Urinary bladder (tissue), 4 donors: ENCODE results near the gene MOV10L1. TPM values are rescaled to one million over a fixed set of nuclear protein-coding genes. Genes with fewer than 3 reads are reported as not detected.
"Not testable (repeated sequence)": the region's sequence is repeated elsewhere in the genome, so short reads cannot be mapped to it uniquely, and the experiment has no call there.

ENCODE experiments used
- DNase-seq: peaks from one replicate; pipeline ENCODE4 v3.0.0-alpha.2; 2015; ENCODE audit errors: extremely low spot score
- H3K27ac ChIP-seq: one replicate; pipeline ENCODE4 v1.5.1; 2013; ENCODE audit warnings: low read depth, mild to moderate bottlenecking, moderate library complexity
- H3K36me3 ChIP-seq: one replicate; pipeline ENCODE4 v1.6.1; 2013; ENCODE audit warnings: mild to moderate bottlenecking, moderate library complexity; ENCODE audit not compliant: insufficient read depth
- H3K4me1 ChIP-seq: one replicate; pipeline ENCODE4 v1.6.1; 2013; ENCODE audit warnings: mild to moderate bottlenecking, moderate library complexity; ENCODE audit not compliant: insufficient read depth
- H3K4me3 ChIP-seq: one replicate; pipeline ENCODE4 v1.5.1; 2013; ENCODE audit warnings: low read depth, low read length
- WGBS: extraction: QIAGEN DNeasy Blood & Tissue Kit; methylation state at CpG from one replicate; pipeline ENCODE4 v1.1.7; 2013; 5-methylcytosine and 5-hydroxymethylcytosine counted together
- polyA plus RNA-seq: library from polyadenylated mRNA; stranded (reverse); fragments of 200-250 nt; gene quantifications from one replicate; pipeline ENCODE4 v1.2.3, GENCODE V29; 2013
- total RNA-seq: library from RNA; depleted of rRNA; stranded (reverse); fragments of >200 nt; gene quantifications from one replicate; pipeline ENCODE4 v1.2.3, GENCODE V29; 2014
- donor health status: healthy with polysubstance abuse.
- donor health status: healthy.

The MOV10L1 gene
- total and polyA plus RNA-seq, 2 donors: 0.33 to 9.7 TPM

DNA sequence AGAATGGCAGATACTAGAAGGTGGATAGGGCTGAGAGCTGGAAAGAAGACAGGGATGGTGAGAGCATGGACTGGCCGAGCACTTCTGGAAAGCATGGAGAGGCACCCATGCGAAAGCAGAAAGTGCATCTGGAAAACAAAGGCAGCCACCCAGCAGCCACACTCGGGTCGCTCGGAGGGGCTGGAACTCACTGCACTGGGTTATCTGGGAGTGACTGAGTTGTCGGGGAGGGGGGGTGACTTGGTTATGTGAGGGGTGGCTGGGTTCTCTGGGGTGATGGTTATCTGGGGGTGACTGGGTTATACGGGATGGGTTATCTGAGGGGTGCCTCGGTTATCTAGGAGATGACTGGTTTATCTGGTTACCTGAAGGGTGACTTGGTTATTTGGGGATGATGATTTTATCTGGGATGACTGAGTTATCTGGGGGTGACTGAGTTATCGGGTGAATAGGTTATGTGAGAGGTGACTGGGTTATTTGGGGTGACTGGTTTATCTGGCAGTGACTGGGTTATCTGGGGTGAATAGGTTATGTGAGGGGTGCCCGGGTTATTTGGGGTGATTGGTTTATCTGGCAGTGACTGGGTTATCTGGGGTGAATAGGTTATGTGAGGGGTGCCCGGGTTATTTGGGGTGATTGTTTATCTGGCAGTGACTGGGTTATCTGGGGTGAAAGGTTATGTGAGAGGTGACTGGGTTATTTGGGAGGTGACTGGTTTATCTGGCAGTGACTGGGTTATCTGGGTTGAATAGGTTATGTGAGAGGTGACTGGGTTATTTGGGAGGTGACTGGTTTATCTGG is 78.1 kb downstream of the MOV10L1 start:
- Histone ChIP-seq H3K4me3 (no peak overlapping the region), H3K36me3 (no peaks in the 10 kb centered on the region), H3K27ac (no peak overlapping the region), H3K4me1 (no peaks in the 10 kb centered on the region)
- no peak for DNase-seq
- WGBS: 50% methylated on average over 11 of the region's 11 CpGs

DNA sequence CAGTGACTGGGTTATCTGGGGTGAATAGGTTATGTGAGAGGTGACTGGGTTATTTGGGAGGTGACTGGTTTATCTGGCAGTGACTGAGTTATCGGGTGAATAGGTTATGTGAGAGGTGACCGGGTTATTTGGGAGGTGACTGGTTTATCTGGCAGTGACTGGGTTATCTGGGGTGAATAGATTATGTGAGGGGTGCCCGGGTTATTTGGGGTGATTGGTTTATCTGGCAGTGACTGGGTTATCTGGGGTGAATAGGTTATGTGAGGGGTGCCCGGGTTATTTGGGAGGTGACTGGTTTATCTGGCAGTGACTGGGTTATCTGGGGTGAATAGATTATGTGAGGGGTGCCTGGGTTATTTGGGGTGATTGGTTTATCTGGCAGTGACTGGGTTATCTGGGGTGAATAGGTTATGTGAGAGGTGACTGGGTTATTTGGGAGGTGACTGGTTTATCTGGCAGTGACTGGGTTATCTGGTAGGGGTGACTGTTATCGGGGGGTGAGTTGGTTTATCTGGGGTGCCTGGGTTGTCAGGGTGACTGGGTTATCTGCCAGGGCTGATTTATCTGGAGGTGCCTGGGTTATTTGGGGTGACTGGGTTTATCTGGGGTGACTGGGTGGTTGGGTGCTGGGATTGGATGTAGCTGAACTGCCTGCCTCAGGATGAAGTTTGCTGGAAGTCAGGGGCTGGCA is 78.8 kb downstream of the MOV10L1 start:
- not testable (repeated sequence) for H3K36me3 ChIP-seq, DNase-seq, H3K4me3 ChIP-seq, H3K27ac ChIP-seq, H3K4me1 ChIP-seq
- WGBS: 77% methylated on average over 5 of the region's 5 CpGs

DNA sequence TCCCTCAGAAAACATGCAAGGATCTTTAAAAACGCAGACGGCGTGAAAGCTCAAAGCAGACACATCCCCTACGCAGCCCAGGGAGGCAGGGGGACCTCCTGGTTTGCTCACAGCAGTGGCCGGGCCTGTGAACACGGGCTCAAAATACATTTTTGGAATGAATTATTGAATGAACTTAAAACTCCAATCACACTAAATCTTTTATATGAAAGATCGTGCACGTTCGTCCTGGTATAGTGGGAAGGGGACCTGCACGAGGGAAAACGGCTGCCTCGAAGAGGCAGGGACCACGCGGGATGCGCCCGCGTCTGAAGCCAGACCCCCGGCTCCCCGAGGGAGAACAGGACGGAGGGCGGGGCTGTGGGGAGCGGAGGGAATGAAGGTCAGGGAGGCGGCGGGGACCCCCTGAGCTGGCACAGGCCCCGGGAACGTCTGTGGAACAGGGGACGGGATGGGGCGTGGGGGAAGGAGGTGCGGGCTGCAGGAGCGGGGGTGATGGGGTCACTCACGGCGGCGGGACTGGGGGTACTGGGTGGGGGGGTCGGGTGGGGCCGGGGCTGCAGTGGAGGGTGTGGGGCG is 79.5 kb downstream of the MOV10L1 start:
- Histone ChIP-seq H3K4me3 (peak overlapping the region; percentile 65), H3K36me3 (no peaks in the 10 kb centered on the region), H3K27ac (no peak overlapping the region), H3K4me1 (no peaks in the 10 kb centered on the region)
- DNase-seq: no peak
- 16% methylated on average over 36 of the region's 36 CpGs for WGBS

DNA sequence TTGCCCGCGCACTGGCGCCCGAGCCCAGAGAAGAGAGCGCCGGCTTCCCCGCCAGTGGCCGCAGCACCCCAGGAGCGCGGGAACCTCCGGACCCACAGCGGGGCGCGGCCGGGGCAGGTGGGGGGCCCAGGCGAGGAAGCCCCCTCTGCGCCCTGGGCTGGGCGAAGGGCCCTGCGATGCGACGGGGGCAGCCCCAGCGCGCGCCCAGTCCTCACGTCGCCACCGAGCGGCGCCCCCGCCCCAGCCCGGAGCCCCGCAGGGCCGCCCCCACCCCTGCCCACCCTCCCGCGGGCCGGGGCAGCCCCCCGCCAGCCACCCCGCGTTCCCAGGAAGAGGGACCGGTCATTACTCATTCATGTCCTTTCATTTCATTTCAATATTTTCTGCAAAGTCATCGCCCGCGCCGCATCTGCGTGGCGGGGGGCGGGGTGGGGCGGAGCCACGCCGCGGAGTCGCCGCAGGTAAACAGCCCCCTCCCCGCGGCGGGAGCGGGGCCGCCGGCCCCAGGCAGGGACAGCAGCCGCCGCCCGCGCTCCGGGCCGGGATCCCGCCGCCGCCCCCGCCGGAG is 80.1 kb downstream of the MOV10L1 start:
- H3K27ac ChIP-seq: no peak overlapping the region
- H3K36me3 ChIP-seq: no peaks in the 10 kb centered on the region
- H3K4me1 ChIP-seq: no peaks in the 10 kb centered on the region
- DNase-seq: no peak
- peak overlapping the region; percentile 65 for H3K4me3 ChIP-seq
- 1% methylated on average over 70 of the region's 70 CpGs for WGBS

DNA sequence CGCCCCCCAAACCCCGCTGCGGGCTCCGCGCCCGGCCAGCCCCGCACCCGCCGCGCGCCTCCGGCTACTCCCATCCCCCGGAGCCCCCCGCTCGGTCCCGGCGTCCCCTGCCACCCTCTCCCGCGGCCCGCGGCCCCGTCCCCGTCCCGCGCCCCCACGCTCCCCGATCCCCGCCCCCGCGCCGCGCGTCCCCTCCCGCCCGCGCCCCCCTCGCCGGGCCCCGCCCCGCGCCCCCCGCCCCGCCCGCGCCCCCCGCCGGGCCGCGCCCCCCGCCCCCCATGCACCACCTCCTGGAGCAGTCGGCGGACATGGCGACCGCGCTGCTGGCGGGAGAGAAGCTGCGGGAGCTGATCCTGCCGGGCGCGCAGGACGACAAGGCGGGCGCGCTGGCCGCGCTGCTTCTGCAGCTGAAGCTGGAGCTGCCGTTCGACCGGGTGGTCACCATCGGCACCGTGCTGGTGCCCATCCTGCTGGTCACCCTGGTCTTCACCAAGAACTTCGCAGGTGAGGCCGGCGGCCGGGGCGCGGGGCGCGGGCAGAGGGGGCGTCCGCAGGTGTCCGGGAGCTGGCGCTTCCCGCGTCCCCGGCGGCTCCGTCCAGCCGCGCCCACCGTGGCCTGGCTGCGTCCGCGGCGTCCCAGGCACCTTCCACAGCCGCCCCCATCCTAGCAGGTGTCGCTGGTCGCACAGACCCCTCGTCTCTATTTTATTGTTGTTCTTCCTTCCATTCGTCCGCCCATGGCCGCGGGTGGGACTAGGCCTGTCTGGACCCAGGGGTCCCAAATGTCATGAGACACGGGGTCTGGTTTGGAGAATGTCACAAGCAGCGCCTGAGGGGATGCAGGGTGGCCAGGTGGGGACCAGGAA is 80.9 kb downstream of the MOV10L1 start, which contains the start of gene PANX2:
Gene PANX2, plus strand, starts transcription at position 279 of the 866 bp plus-strand sequence. Its CDS starts 0 bp downstream, at position 279.
- 9% methylated on average over 96 of the region's 105 CpGs for WGBS
- Histone ChIP-seq H3K4me1 (no peaks in the 10 kb centered on the region), H3K36me3 (no peaks in the 10 kb centered on the region), H3K27ac (no peak within 1 kb of the TSS), H3K4me3 (peak within 1 kb of the TSS; percentile 65)
- no peak for DNase-seq

DNA sequence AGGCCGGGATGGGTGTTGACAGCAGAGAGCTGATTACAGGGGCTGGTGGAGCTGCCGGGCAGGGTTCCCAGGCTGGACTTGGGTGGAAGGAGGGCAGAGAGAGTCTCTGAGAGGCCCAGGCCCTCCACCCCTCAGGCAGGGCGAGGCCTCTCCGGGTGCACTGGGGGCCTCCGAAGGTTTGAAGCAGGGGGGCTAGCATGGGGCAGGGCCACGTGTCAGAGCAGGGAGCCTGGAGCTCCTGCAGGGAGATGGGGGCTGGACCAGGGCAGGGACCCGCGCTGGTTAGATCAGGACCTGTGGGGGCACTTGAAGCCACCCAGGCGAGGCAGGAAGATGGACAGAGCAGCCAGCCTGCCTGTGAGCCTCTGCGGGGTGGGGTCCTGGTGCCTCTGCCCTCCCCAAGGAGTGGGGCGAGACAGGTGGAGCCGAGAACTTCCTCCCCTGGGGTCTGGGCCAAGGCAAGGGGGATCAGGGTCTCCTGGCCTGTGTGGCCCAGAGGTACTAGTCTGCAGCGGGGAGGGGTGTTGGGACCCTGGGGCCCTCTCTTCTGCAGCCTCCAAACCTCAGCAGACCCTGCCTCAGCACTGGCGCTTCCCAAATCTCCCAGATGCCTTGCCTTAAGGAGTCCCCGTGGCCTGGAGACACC is 81.6 kb downstream of the MOV10L1 start:
- 68% methylated on average over 15 of the region's 15 CpGs for WGBS
- no peak for DNase-seq
- H3K4me1 ChIP-seq: no peaks in the 10 kb centered on the region
- no peak overlapping the region for H3K4me3 ChIP-seq
- H3K27ac ChIP-seq: no peak overlapping the region
- no peaks in the 10 kb centered on the region for H3K36me3 ChIP-seq

DNA sequence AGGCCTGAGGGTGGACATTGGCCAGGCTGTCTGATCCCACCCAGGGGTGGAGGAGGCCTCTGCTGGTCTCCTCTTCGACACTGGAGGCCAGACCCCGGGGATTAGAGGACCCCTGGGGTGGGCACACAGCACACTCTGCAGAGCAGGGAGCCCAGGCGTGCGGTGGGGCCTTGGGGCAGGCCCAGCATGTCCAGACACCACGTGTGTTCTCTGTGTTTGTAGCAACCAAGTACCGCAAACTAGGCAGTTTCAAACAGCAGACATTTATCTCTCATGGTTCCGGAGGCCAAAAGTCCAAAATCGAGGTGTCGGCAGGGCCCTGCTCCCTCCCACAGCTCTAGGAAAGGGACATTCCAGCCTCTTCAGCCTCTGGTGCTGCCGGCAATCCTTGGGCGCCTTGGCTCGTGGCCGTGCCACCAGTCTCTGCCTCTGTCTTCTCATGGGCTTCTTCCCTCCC is 82.2 kb downstream of the MOV10L1 start:
- Histone ChIP-seq H3K4me1 (no peaks in the 10 kb centered on the region), H3K4me3 (no peak overlapping the region), H3K36me3 (no peaks in the 10 kb centered on the region), H3K27ac (no peak overlapping the region)
- no peak for DNase-seq
- WGBS: 73% methylated on average over 13 of the region's 13 CpGs

DNA sequence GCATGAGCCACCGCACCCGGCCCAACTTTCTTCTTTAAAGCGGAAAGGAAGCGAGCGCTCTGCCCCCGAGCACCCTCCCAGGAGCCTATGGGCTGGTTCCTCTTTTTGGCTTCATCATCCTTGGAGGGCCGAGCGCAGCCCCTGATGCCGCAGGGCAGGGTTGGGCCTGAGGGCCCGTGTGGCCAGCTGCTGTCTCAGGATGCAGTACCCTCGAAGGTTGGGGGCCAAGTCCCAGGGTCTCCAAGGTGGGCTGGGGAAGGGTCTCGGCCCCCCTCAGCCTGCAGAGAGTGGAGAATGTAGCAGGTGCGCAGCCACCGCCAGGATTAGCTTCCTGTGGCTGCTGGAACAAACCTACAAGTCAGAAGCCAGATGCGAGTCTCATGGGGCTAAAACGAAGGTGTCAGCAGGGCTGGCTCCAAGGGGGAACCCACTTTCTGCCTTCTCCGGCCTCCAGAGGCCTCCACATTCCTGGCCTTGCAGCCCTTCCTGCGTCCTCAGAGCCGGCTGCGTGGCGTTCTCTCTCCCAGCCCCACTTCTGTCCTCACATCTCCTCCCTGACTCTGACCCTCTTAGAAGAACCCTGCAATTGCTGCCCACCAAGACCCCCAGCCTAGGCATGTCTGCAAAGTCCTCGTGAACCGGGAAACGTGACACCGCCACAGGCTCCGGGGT is 83.6 kb downstream of the MOV10L1 start:
- Histone ChIP-seq H3K4me1 (no peaks in the 10 kb centered on the region), H3K27ac (no peak overlapping the region), H3K36me3 (no peaks in the 10 kb centered on the region), H3K4me3 (no peak overlapping the region)
- 84% methylated on average over 26 of the region's 26 CpGs for WGBS
- DNase-seq: no peak

DNA sequence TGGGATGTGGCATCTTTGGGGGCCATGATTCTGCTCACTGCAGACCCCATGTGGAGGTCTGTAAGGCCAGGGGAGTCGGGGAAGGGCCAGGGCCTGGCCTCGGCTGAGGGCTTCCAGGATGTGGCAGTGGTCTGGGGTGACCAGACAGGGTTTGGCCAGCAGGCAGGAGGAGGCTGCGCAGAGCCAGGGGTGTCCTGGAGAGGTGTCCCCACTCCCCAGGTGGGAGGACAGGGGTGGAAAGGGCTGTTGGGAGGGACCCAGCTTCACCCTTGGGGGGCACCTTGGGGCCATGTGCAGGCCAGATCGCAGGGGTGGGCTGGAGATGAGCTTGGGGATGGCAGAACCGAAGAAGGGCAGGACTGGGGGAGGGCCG is 84.2 kb downstream of the MOV10L1 start:
- Histone ChIP-seq H3K4me3 (no peak overlapping the region), H3K36me3 (no peaks in the 10 kb centered on the region), H3K27ac (no peak overlapping the region), H3K4me1 (no peaks in the 10 kb centered on the region)
- 93% methylated on average over 6 of the region's 6 CpGs for WGBS
- no peak for DNase-seq

DNA sequence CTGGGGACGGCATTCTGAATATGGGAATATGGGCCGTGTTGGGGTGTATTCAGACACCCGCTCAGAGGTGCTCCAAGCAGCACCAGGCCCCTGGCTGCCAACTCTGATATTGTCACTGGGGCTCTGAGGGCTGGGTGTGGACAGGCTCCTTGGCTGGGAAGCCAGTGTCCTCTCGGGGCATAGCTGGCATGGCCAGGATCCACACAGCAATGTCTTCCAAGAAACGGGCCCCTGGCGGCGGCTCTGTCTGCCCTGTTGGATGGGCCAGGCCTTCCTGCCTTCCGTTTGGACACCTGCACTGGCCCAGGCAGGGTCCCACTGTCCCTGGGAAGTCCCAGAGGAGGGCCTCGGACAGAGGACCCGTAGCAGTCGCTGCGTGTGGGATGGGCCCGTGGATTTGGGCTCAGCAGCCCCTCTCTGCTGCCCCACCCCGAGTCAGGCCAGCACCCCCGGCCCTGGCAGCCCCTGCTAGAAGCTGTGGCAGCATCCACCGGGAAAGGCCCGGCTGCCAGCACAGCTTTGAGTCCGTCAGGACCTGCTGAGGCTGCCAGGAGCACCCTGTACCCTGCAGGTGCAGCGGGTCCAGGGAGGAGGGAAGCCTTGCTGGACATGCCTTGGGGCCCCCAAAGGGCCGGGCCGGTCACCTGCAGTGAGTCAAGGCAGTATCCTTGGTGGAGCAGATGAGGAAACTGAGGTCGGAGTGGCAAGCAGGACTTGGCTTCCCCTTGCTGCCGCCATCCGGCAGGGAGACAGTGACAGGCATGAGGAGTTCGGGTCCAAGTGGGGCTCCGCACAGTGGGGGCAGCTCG is 84.8 kb downstream of the MOV10L1 start:
- 87% methylated on average over 27 of the region's 27 CpGs for WGBS
- Histone ChIP-seq H3K36me3 (no peaks in the 10 kb centered on the region), H3K4me1 (no peaks in the 10 kb centered on the region), H3K4me3 (no peak overlapping the region), H3K27ac (no peak overlapping the region)
- DNase-seq: no peak

DNA sequence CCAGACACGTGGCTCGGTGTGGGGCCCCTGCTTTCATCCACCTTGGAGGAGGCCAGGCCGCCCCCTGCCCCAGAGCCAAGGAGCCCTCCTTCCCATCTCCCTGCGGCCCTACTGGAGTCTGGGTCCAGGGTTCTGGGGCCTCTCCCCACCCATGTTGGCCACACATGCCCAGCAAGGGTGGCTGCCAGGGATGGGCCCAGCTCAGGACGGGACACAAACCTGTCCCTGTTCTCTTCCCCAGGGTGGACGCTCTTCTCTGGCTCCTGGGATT is 85.3 kb downstream of the MOV10L1 start:
- Histone ChIP-seq H3K4me3 (no peak overlapping the region), H3K27ac (no peak overlapping the region), H3K36me3 (no peaks in the 10 kb centered on the region), H3K4me1 (no peaks in the 10 kb centered on the region)
- no peak for DNase-seq
- 93% methylated on average over 6 of the region's 6 CpGs for WGBS
